ENCODE results near the gene MAML3. TPM values are rescaled to one million over a fixed set of nuclear protein-coding genes. Genes with fewer than 3 reads are reported as not detected.
A peak's percentile ranks its signal among the peaks of the same experiment; 100 is the strongest.

MAML3 gene
- polyA plus RNA-seq, 1 donor (not counting 4 experiments of a cell fraction or from before 2014, with no cell fraction given): 0.68 TPM

DNA sequence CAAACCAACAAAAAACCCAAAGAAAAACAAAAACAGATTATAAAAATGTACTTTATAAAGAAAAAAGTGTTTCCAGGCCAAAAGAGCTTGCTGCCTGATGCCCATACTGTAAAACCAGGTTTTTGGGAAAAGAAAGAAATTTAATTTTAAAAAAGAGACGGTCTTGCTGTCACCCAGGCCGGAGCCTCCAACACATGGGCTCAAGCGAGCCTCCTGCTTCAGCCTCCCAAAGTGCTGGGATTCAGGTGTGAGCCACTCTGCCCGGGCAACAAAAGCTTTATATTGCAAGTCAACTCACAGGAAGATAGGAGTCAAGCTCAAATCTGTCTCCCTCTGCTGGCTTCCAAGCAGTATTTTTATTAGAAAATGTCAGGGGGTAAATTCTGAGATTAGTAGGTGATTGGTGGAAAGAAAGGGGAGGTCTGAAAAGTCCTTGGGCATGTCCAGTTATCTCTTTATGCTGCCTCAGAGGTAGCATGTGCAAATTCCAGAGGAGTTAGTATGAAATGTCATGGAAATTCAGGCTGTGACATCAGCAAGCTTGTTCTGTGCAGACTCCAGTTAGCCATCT lies 449.0 kb downstream of the MAML3 start:
- Histone ChIP-seq H3K36me3 (ENCODE audit: control insufficient read depth in 2 of 2, extremely low read depth in 1 of 2, insufficient read depth in 2 of 2, low read length in 2 of 2) (peaks cover 2 to 3% of the 10 kb centered on the region in 2 experiments), H3K79me2 (ENCODE audit: control insufficient read depth, insufficient read depth, low read length) (no peaks in the 10 kb centered on the region), H3K9ac (ENCODE audit: control insufficient read depth, extremely low read depth, insufficient read depth, low read length) (no peak overlapping the region), H3K27me3 (ENCODE audit: control insufficient read depth, extremely low read depth, insufficient read depth, low read length) (no peaks in the 10 kb centered on the region), H4K20me1 (ENCODE audit: control insufficient read depth, extremely low read depth, insufficient read depth, low read length) (no peaks in the 10 kb centered on the region), H3K4me1 (ENCODE audit: control insufficient read depth, extremely low read depth, insufficient read depth, low read length) (no peaks in the 10 kb centered on the region), H2AFZ (ENCODE audit: control insufficient read depth, low read length) (no peak overlapping the region), H3K9me1 (ENCODE audit: control insufficient read depth, extremely low read depth, insufficient read depth, low read length) (no peaks in the 10 kb centered on the region), H3K4me2 (ENCODE audit: control insufficient read depth, extremely low read depth, insufficient read depth, low read depth, low read length) (no peak overlapping the region), H3K9me3 (ENCODE audit: control insufficient read depth, low read depth, low read length) (no peaks in the 10 kb centered on the region), H3K4me3 (ENCODE audit: control insufficient read depth in 2 of 3, extremely low read depth in 1 of 3, insufficient read depth in 2 of 3, low read depth in 1 of 3, low read length in 3 of 3) (no peak overlapping the region), H3K27ac (ENCODE audit: control insufficient read depth, insufficient read depth, low read length) (no peak overlapping the region)
- TF ChIP-seq CTCF (optimal IDR thresholded peaks at IDR 0.05 in 1 of 3, IDR thresholded peaks at IDR 0.05 in 1 of 3, conservative IDR thresholded peaks at IDR 0.05 in 1 of 3; ENCODE audit: extremely low read depth in 1 of 3, insufficient read depth in 2 of 3, low read length in 3 of 3) (peak; percentile 6 to 28 (median 10)), EZH2 (IDR thresholded peaks at IDR 0.05; ENCODE audit: low read length) (no peak)
- FAIRE-seq: no peak
- dilution Hi-C loops (cut with MboI; ENCODE audit: extremely low pct_ligation_motif_present, low sequenced_read_pairs): no loop called here
- DNase-seq (ENCODE audit: low read depth, low spot score): no peak

- TF ChIP-seq CTCF (optimal IDR thresholded peaks at IDR 0.05 in 1 of 3, IDR thresholded peaks at IDR 0.05 in 1 of 3, conservative IDR thresholded peaks at IDR 0.05 in 1 of 3; ENCODE audit: extremely low read depth in 1 of 3, insufficient read depth in 2 of 3, low read length in 3 of 3) (no peak), EZH2 (IDR thresholded peaks at IDR 0.05; ENCODE audit: low read length) (no peak)
- no peaks in the 10 kb centered on the region for H4K20me1 ChIP-seq (ENCODE audit: control insufficient read depth, extremely low read depth, insufficient read depth, low read length)
- no peaks in the 10 kb centered on the region for H3K4me1 ChIP-seq (ENCODE audit: control insufficient read depth, extremely low read depth, insufficient read depth, low read length)
- no peak overlapping the region for H3K4me2 ChIP-seq (ENCODE audit: control insufficient read depth, extremely low read depth, insufficient read depth, low read depth, low read length)
- no peaks in the 10 kb centered on the region for H3K9me1 ChIP-seq (ENCODE audit: control insufficient read depth, extremely low read depth, insufficient read depth, low read length)
- no peak overlapping the region for H3K9ac ChIP-seq (ENCODE audit: control insufficient read depth, extremely low read depth, insufficient read depth, low read length)
- H2AFZ ChIP-seq (ENCODE audit: control insufficient read depth, low read length): no peak overlapping the region
- no peak for DNase-seq (ENCODE audit: low read depth, low spot score)
- peaks cover 3 to 4% of the 10 kb centered on the region in 2 experiments for H3K36me3 ChIP-seq (ENCODE audit: control insufficient read depth in 2 of 2, extremely low read depth in 1 of 2, insufficient read depth in 2 of 2, low read length in 2 of 2)
- H3K4me3 ChIP-seq (ENCODE audit: control insufficient read depth in 2 of 3, extremely low read depth in 1 of 3, insufficient read depth in 2 of 3, low read depth in 1 of 3, low read length in 3 of 3): no peak overlapping the region
- H3K79me2 ChIP-seq (ENCODE audit: control insufficient read depth, insufficient read depth, low read length): no peaks in the 10 kb centered on the region
- no peak for FAIRE-seq
- dilution Hi-C loops (cut with MboI; ENCODE audit: extremely low pct_ligation_motif_present, low sequenced_read_pairs): no loop called here
- no peak overlapping the region for H3K27ac ChIP-seq (ENCODE audit: control insufficient read depth, insufficient read depth, low read length)
- no peaks in the 10 kb centered on the region for H3K27me3 ChIP-seq (ENCODE audit: control insufficient read depth, extremely low read depth, insufficient read depth, low read length)
- H3K9me3 ChIP-seq (ENCODE audit: control insufficient read depth, low read depth, low read length): no peaks in the 10 kb centered on the region
Measured at GRCh38 chr4:139700568-139700967, 453.4 kb downstream of the MAML3 start.
